ENCODE results near the gene REM2. TPM values are rescaled to one million over a fixed set of nuclear protein-coding genes. Genes with fewer than 3 reads are reported as not detected.

The REM2 gene, protein sequence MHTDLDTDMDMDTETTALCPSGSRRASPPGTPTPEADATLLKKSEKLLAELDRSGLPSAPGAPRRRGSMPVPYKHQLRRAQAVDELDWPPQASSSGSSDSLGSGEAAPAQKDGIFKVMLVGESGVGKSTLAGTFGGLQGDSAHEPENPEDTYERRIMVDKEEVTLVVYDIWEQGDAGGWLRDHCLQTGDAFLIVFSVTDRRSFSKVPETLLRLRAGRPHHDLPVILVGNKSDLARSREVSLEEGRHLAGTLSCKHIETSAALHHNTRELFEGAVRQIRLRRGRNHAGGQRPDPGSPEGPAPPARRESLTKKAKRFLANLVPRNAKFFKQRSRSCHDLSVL
- total RNA-seq: under 1 TPM; 0.19 to 0.83 (median 0.32) TPM

- TF ChIP-seq CTCF (IDR thresholded peaks at IDR 0.05) (no peak), POLR2A (IDR thresholded peaks at IDR 0.05) (no peak)
- intact Hi-C loops (cut with DNase I): no loop called here
- Histone ChIP-seq H3K9me3 (no peaks in the 10 kb centered on the region), H3K36me3 (peaks cover 0 to 18% (median 7%) of the 10 kb centered on the region in 3 donors), H3K4me1 (peaks cover 13 to 53% (median 17%) of the 10 kb centered on the region in 3 donors), H3K27me3 (no peaks in the 10 kb centered on the region), H3K4me3 (no peak within 1 kb of the TSS), H3K27ac (no peak within 1 kb of the TSS)
- DNase-seq: no peak
- 34 to 40% methylated on average over 10 to 11 of the region's 15 CpGs for WGBS, 2 donors
Observed at GRCh38 chr14:22883173-22883976, at the start of gene REM2. Gene REM2, plus strand, starts transcription at chr14:22883222. Its CDS starts 66 bp downstream, at chr14:22883288.

GRCh38 chr14:22835505-22835904 is 47.5 kb upstream of the REM2 start:
- no peak for DNase-seq
- intact Hi-C loops (cut with DNase I): loop anchor here (10.0 kb wide), 1 partner anchor 241 kb away; the partner anchor contains the start of gene ABHD4
- TF ChIP-seq POLR2A (IDR thresholded peaks at IDR 0.05) (no peak), CTCF (IDR thresholded peaks at IDR 0.05) (no peak)
- Histone ChIP-seq H3K9me3 (no peaks in the 10 kb centered on the region), H3K27ac (peak overlapping the region; percentile 96 to 99 (median 99)), H3K4me1 (peaks cover 22 to 51% (median 28%) of the 10 kb centered on the region in 3 donors), H3K27me3 (no peaks in the 10 kb centered on the region), H3K4me3 (no peak overlapping the region), H3K36me3 (peaks cover 0 to 46% (median 0%) of the 10 kb centered on the region in 3 donors)
- WGBS, 2 donors: 74 to 76% methylated on average over 3 of the region's 3 CpGs

- no peak for DNase-seq
- no peaks in the 10 kb centered on the region for H3K9me3 ChIP-seq
- intact Hi-C loops (cut with DNase I): loop anchor here (10.0 kb wide), 1 partner anchor 242 kb away; the partner anchor contains the start of gene ABHD4
Observed at GRCh38 chr14:22836301-22837113, 46.5 kb upstream of the REM2 start, which contains the start of gene MMP14. Gene MMP14, plus strand, starts transcription at chr14:22836585. Its CDS starts 233 bp downstream, at chr14:22836818.

More at GRCh38 chr14:22836301-22837113, 46.5 kb upstream of the REM2 start, which contains the start of gene MMP14:
- TF ChIP-seq CTCF (IDR thresholded peaks at IDR 0.05) (peak in 2 of 6 experiments; percentile 26 to 31), POLR2A (IDR thresholded peaks at IDR 0.05) (peak in 3 of 4 donors; percentile 57 to 79 (median 68))
- 5 to 11% methylated on average over 24 to 37 of the region's 46 CpGs for WGBS, 2 donors
- peaks cover 18 to 51% (median 33%) of the 10 kb centered on the region in 3 donors for H3K4me1 ChIP-seq
- peak within 1 kb of the TSS; percentile 83 to 92 (median 88) for H3K4me3 ChIP-seq
- H3K27me3 ChIP-seq: no peaks in the 10 kb centered on the region
- peak within 1 kb of the TSS; percentile 96 to 99 (median 99) for H3K27ac ChIP-seq
- H3K36me3 ChIP-seq: peaks cover 0 to 50% (median 5%) of the 10 kb centered on the region in 3 donors

All from esophagus squamous epithelium (tissue), 5 donors.